ENCODE results near the gene KCNH2. TPM values are rescaled to one million over a fixed set of nuclear protein-coding genes. Genes with fewer than 3 reads are reported as not detected.

Gene KCNH2
- total and polyA plus RNA-seq, 2 of the 8 experiments (the other 6 are each of a cell fraction or from before 2014, with no cell fraction given): 8.0 to 15.0 TPM

GRCh38 chr7:151020231-151020630, 42.1 kb upstream of the KCNH2 start (continued):
- TF ChIP-seq ATF2 (IDR thresholded peaks at IDR 0.05; ENCODE audit: low read length) (no peak), CHD2 (IDR thresholded peaks at IDR 0.05; ENCODE audit: low read length) (no peak), RFX5 (IDR thresholded peaks at IDR 0.05; ENCODE audit: borderline replicate concordance, low read depth, low read length) (no peak), KDM1A (IDR thresholded peaks at IDR 0.05; ENCODE audit: borderline replicate concordance, low read length) (no peak), EGR1 (IDR thresholded peaks at IDR 0.05; ENCODE audit: borderline replicate concordance, low read depth, low read length) (no peak), POLR2A (IDR thresholded peaks at IDR 0.05; ENCODE audit: control extremely low read depth in 1 of 2, low read depth in 2 of 2, low read length in 2 of 2) (no peak), HDAC6 (IDR thresholded peaks at IDR 0.05; ENCODE audit: low read depth, low read length) (no peak), SIRT6 (IDR thresholded peaks at IDR 0.05; ENCODE audit: low read length) (no peak), RAD21 (IDR thresholded peaks at IDR 0.05 in 1 of 2, conservative IDR thresholded peaks at IDR 0.05 in 1 of 2; ENCODE audit: low read depth in 2 of 2, low read length in 2 of 2) (no peak), E2F6 (IDR thresholded peaks at IDR 0.05) (no peak)

Data from H1 (cell line).